NCI-H510A (cell line): ENCODE measurements around the gene TTBK2.

Source experiments
- DNase-seq: peaks from one replicate; lab custom pipeline; 2025; lab: John Stamatoyannopoulos, UW

Gene TTBK2

GRCh38 chr15:42693496-42693895 lies 227.1 kb downstream of the TTBK2 start:
- DNase-seq = no peak

DNA sequence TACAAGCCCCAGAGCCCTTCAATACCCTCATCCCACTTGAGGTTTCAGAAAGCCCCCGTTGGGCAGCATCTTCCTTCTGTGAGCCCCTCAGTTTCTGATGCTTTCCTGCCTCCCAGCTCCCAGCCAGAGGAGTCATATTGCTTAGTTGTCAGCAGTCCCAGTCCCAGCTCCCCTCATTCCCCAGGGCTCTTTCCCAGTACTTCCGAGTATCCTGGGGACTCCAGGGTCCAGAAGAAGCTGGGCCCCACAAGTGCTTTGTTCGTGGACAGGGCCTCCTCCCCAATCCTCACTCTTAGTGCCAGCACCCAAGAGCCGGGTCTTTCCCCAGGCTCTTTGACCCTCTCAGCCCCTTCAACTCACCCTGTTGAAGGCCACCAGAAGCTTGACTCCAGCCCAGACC lies 227.6 kb downstream of the TTBK2 start:
- DNase-seq = no peak

DNA sequence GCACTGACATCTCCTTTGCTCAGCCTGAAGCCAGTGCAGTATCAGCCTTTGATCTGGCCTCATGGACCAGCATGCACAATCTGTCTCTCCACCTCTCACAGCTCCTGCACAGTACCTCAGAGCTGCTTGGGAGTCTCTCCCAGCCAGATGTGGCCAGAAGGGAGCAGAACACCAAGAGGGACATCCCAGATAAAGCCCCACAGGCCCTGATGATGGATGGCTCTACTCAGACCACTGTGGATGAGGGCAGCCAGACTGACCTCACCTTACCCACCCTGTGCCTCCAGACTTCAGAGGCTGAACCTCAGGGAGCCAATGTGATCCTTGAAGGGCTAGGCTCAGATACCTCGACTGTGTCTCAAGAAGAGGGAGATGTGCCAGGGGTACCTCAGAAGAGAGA lies 228.0 kb downstream of the TTBK2 start:
- no peak for DNase-seq

- DNase-seq = no peak
Measured at GRCh38 chr15:42691770-42692169, 228.8 kb downstream of the TTBK2 start.

DNA sequence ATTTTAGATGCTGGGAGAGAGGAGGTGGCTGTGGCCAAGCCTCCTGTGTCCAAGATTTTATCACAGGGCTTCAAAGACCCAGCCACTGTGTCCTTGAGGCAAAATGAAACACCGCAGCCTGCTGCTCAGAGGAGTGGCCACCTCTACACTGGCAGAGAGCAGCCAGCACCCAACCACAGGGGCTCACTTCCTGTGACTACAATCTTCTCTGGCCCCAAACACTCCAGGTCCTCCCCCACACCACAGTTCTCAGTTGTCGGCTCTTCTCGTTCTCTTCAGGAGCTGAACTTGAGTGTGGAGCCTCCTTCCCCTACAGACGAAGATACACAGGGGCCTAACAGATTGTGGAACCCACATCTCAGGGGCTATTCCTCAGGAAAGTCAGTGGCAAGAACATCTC lies 229.3 kb downstream of the TTBK2 start:
- no peak for DNase-seq
